ENCODE data around the gene CAMK4. TPM values are rescaled to one million over a fixed set of nuclear protein-coding genes. Genes with fewer than 3 reads are reported as not detected.

CAMK4 gene
- total RNA-seq, 1 donor from 2014 or later: 5.0 TPM

DNA sequence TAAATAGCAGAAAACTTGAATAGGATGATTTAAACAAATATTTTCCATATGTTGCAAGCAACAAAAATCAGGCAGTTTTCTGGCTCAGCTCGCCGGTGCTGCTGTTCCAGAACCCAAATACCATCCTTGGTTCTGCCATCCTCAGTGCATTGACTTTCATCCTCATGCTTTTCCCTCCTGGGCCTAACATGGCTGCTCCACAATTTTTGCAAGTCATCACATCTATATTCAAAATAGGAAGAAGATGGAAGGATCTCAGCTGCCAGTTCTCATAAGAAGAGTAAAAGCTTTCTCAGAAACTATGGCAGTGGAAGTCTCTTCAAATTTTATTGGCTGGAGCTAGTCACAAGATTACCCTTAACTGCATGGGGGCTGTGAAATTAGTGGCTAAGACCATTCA is 151.5 kb downstream of the CAMK4 start:
- Histone ChIP-seq H3K4me1 (no peaks in the 10 kb centered on the region), H3K4me2 (no peak overlapping the region), H3K79me2 (ENCODE audit: low read depth) (no peaks in the 10 kb centered on the region), H3K9ac (no peak overlapping the region), H3K9me3 (ENCODE audit: low read depth) (no peaks in the 10 kb centered on the region), H3K36me3 (no peaks in the 10 kb centered on the region), H3K27me3 (no peaks in the 10 kb centered on the region), H4K20me1 (ENCODE audit: low read depth) (no peaks in the 10 kb centered on the region), H2AFZ (replicated peaks) (no peak overlapping the region), H3K27ac (no peak overlapping the region), H3F3A (ENCODE audit: low read depth) (no peaks in the 10 kb centered on the region), H3K4me3 (no peak overlapping the region)
- no peaks in the 10 kb centered on the region for H3K36me3 Mint-ChIP-seq
- no peak for DNase-seq (ENCODE audit: low spot score)
- H3K27ac Mint-ChIP-seq: no peak overlapping the region
- H3K27me3 Mint-ChIP-seq (ENCODE audit: insufficient read depth, low read depth): peaks cover 2% of the 10 kb centered on the region
- no peak overlapping the region for H3K4me3 Mint-ChIP-seq
- TF ChIP-seq, protein P1, sequence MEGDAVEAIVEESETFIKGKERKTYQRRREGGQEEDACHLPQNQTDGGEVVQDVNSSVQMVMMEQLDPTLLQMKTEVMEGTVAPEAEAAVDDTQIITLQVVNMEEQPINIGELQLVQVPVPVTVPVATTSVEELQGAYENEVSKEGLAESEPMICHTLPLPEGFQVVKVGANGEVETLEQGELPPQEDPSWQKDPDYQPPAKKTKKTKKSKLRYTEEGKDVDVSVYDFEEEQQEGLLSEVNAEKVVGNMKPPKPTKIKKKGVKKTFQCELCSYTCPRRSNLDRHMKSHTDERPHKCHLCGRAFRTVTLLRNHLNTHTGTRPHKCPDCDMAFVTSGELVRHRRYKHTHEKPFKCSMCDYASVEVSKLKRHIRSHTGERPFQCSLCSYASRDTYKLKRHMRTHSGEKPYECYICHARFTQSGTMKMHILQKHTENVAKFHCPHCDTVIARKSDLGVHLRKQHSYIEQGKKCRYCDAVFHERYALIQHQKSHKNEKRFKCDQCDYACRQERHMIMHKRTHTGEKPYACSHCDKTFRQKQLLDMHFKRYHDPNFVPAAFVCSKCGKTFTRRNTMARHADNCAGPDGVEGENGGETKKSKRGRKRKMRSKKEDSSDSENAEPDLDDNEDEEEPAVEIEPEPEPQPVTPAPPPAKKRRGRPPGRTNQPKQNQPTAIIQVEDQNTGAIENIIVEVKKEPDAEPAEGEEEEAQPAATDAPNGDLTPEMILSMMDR (IDR thresholded peaks at IDR 0.05): no peak
- TF ChIP-seq EZH2 (IDR thresholded peaks at IDR 0.05): no peak
- TF ChIP-seq EZH2phosphoT487 (IDR thresholded peaks at IDR 0.05): no peak
- H3K4me1 Mint-ChIP-seq: no peaks in the 10 kb centered on the region
- no peaks in the 10 kb centered on the region for H3K9me3 Mint-ChIP-seq

DNA sequence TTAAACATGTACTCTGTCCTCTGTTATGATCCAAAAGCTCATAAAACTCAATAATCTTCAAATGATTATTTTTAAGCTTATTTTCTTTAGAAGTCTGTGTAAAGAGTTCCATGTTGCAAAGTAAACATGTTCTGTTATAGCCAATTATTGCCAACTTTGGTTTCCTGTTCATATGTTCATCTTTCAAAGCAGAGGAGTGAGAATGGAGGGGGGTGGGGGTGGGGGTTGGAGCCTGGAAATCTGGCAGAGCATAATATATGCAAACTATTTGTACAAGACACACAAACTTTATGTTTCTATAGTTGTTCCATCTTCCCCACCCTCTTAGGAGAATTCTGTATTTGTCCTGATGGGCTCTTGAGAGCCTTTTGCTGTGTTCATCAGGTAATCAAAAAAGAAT is 153.1 kb downstream of the CAMK4 start:
- H3K36me3 ChIP-seq: no peaks in the 10 kb centered on the region
- no peaks in the 10 kb centered on the region for H3F3A ChIP-seq (ENCODE audit: low read depth)
- no peaks in the 10 kb centered on the region for H3K4me1 ChIP-seq
- Mint-ChIP-seq H3K4me3 (no peak overlapping the region), H3K36me3 (peaks cover 1% of the 10 kb centered on the region), H3K27ac (no peak overlapping the region), H3K9me3 (no peaks in the 10 kb centered on the region), H3K4me1 (no peaks in the 10 kb centered on the region), H3K27me3 (ENCODE audit: insufficient read depth, low read depth) (peaks cover 2% of the 10 kb centered on the region)
- H3K4me3 ChIP-seq: no peak overlapping the region
- no peak overlapping the region for H2AFZ ChIP-seq (replicated peaks)
- H3K9ac ChIP-seq: no peak overlapping the region
- H3K4me2 ChIP-seq: no peak overlapping the region
- H3K9me3 ChIP-seq (ENCODE audit: low read depth): no peaks in the 10 kb centered on the region
- no peaks in the 10 kb centered on the region for H3K27me3 ChIP-seq
- H4K20me1 ChIP-seq (ENCODE audit: low read depth): no peaks in the 10 kb centered on the region
- no peak for DNase-seq (ENCODE audit: low spot score)
- no peaks in the 10 kb centered on the region for H3K79me2 ChIP-seq (ENCODE audit: low read depth)
- H3K27ac ChIP-seq: no peak overlapping the region
- TF ChIP-seq EZH2 (IDR thresholded peaks at IDR 0.05) (no peak), EZH2phosphoT487 (IDR thresholded peaks at IDR 0.05) (no peak)
- TF ChIP-seq, protein P1 (IDR thresholded peaks at IDR 0.05): no peak

DNA sequence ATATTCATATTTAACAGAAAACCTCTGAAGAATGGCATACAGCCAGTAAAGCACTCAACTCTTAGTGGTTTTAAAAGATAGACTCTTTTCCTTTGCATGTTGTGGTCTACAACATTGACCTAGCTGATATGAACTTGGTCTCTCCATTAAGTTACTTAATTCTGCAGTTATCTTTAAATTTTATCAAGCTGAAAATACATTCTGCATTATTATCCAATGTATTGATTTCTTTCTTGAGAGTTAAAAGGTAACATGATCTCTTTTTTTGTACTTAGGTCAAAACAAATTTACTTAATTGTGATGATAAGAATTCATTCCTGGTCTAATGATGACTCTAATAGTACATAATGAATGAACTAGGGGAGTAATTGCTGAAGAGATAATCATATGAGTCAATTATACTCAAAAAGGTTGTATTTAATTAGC is 155.2 kb downstream of the CAMK4 start:
- Histone ChIP-seq H2AFZ (replicated peaks) (no peak overlapping the region), H3K4me1 (no peaks in the 10 kb centered on the region), H3F3A (ENCODE audit: low read depth) (no peaks in the 10 kb centered on the region), H3K4me3 (no peak overlapping the region), H3K27me3 (no peaks in the 10 kb centered on the region), H3K4me2 (no peak overlapping the region), H3K36me3 (no peaks in the 10 kb centered on the region), H3K79me2 (ENCODE audit: low read depth) (no peaks in the 10 kb centered on the region), H4K20me1 (ENCODE audit: low read depth) (no peaks in the 10 kb centered on the region), H3K9me3 (ENCODE audit: low read depth) (no peaks in the 10 kb centered on the region), H3K9ac (no peak overlapping the region), H3K27ac (no peak overlapping the region)
- Mint-ChIP-seq H3K27ac (no peak overlapping the region), H3K27me3 (ENCODE audit: insufficient read depth, low read depth) (peaks cover 2% of the 10 kb centered on the region), H3K9me3 (no peaks in the 10 kb centered on the region), H3K4me3 (no peak overlapping the region), H3K4me1 (no peaks in the 10 kb centered on the region), H3K36me3 (peaks cover 1% of the 10 kb centered on the region)
- TF ChIP-seq EZH2 (IDR thresholded peaks at IDR 0.05): no peak
- TF ChIP-seq, protein P1 (IDR thresholded peaks at IDR 0.05): no peak
- TF ChIP-seq EZH2phosphoT487 (IDR thresholded peaks at IDR 0.05): no peak
- DNase-seq (ENCODE audit: low spot score): no peak
